HG03097 (cell line): Measurements from ENCODE around the gene CLEC16A.

ENCODE experiments used
- ATAC-seq: cut with Tn5 transposase; IDR thresholded peaks from one replicate; pipeline ENCODE4 v1.9.1; 2021; ENCODE audit not compliant: unreplicated experiment, low FRiP score

CLEC16A gene

GRCh38 chr16:11074131-11074530 is 129.8 kb downstream of the CLEC16A start:
- ATAC-seq, result no peak

- ATAC-seq, result no peak
Observed at GRCh38 chr16:11075163-11075562, 130.8 kb downstream of the CLEC16A start.

DNA sequence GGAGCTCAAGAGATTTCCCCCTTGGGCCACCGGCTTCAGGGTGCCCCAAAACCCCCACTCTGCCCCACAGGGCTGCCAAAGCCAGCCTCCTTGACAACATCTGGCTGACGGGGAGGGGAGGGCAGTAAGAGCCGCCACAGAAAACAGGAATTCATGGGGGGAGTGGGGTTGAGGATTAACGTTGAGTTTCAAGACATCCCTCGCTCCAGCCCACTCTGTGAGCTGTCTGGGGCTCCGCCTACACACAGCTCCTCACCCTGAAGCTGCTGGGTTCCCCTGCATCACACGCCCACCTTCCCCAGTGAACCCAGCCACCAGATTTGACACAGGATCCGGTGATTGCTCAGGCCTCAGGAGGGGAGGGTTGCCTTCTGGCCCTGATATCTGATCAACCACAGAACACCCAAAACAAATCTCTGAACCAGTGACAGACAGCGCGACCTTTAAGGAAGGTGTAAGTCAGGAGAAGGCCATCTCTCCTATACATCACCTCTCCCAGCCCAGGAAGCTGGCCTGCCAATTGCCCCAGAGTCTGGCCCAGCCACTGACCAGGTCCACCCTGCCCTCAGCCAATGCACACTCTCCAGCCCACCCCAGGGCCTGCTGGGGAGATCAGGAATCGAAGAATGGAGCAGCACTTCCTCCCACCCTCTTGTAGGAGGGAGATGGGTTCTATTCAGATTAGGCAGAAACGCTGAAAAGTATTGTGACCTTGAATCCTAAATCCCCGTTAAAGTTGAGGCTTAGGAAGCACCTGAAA is 132.1 kb downstream of the CLEC16A start:
- peak; percentile 49 for ATAC-seq

DNA sequence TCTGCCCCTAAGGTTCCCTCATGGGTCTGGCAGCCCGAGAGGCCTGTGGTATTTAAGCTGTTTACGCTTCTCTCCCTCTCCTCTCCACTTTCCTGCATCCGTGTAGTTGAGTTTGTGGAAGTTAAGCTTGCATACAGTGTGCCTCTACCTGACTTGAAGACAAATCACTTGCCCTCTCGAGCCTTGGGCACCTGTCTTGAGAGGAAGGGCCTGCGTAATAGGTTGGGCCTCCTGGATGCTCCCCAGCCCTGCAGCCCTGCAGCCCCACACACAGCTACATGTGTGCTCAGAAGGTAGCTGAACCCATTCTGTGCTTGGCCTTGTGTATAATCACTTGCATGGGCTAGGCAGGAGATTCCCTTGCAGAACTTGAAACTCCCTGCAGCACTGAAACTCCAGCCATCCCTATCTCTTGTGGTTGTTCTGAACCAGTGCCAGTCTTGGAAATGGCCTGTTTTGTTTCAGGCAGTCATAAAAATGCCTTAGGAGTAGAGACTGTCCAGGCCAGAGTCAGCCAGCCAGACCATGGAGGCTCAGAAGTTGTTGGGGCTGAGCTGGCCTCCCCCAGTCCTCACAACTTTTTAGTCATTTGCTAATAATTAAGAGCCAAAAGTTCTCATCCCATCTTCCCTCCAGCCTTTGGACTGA is 134.6 kb downstream of the CLEC16A start:
- ATAC-seq, result no peak

DNA sequence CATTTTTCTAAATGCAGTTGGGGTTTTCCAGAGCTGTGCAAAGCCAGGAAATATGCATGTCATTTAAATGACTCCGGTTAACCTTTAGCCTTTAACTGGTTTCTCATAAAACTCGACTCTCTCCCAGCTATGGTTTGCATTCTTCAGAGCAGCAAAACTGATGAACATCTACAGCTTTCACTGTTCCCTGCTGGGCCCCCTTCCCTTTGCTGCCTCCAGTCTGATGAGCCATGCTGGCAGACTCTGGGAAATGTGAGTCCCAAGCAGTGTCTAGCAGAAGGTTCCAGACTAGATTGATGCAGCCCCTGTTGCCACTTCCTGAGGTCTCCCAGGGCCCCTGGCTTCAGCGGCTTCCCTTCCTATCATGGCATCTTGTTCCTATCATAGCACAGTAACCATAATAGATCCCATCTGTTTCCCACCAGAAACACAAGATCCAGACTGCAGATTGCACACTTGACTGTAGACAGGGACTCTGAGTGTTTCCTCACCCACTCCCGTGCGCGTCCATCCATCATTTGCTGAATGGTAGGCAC is 135.4 kb downstream of the CLEC16A start:
- no peak for ATAC-seq

DNA sequence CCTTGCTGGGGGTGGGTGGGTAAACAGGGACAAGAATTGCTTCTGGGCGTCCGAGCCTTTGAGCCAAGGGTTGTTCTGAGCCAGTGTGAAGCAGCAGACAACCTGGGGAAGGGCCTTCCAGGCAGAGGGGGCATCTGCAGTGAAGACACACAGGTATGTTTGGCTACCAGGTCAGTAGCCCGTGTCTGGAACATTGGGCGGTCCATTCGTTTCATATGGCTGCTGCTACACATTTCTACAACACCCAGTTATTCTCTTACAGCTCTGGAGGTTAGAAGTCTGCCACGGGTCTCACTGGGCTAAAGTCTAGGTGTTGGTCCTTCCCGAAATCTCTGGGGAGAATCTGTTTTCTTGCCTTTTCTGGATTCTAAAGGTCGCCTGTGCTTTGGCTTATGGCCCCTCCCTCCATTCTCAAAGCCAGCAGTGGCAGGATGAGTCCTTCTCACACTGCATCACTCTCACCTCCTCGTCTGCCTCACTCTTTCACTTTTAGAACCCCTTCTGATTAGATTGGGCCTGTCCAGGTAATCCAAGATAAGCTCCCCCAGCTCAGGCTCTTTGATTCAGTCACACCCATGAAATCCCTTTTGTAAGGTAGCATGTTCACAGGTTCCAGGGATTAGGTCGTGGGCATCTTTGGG is 136.1 kb downstream of the CLEC16A start:
- ATAC-seq, result no peak

DNA sequence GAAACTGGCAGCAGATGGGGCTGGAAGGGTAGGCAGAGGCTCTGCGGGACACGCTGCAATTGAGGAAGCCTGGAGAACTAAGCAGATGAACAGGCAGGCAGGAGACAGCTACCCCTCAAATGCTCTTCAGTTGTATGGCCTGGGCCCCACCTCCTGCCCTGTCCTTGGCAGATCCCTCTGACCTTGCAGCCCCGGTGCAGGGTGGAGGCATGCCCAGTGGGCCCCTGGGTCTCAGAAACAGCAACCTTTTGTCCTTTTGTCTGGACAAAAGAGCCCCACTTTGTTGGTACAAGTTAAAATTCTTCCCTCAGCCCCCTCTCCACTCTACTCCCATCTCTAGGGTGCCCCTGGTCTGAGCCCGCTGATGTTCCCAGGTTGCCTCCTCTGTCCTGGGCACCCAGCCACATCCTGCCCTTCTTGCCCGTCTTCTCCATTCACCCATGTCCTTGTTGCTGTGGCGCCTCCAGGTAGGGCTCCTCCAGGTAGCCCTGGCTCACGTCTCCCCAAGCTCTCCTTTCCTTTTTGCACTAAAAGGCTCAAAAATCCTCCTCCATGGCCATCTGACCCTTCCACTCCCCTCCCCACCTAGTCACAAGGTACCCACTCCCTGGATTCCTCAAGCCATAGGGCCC is 136.8 kb downstream of the CLEC16A start:
- ATAC-seq, result no peak

DNA sequence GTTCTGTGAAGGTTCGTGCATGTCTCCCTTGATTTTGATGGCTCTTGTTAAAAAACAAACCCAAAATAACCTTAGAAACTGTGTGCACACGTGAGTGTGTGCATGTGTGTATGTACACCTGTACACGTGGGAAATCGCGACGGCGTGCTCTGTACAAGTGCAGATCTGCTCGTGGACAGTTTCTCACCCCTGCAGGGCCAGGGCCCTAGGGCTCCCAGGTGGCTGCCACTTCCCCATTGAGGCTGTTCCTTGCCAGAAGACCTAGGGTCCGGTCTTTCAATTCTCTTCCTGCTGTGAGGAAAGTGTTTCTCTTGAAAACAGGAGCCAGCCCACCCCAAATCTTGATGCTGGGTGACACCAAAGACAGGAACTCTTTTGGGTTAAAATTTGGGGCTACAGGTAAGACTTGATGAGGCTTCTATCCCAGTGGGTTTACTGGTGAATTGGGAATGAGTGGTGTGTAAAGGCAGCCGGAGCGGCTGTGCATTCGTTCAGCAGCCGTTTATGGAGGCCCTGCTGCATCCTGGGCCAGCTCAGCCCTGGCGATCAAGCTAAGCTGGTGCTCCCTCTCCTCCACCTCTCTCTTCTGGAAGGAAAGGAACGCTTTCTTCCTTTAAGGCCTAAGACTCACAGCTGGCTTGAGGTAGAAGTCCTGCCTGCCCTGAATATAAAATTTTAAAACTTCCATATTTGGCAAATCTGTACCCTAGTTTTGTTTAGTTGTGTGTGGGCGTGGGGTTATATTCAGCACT is 137.9 kb downstream of the CLEC16A start:
- no peak for ATAC-seq

DNA sequence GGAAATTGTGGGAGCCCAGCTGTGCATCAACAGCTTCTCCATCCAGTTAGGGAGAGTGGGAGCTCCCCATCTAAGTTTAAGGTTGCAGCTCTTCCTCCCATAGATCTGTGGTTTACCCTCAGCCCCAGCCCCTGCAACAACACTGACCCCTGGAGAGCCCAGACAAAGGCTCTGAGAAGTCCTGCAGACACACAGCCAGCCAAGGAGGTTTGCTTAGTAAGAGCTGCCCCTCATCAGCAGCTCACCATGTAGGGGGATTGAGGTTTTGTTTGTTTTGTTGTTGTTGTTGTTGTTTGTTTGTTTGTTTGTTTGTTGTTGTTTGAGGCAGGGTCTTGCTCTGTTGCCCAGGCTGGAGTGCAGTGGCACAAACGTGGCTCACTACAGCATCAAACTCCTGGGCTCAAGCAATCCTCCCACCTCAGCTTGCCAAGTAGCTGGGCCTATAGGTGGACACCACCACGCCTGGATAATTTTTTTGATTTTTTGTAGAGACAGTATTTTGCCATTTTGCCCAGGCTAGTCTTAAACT is 138.6 kb downstream of the CLEC16A start:
- no peak for ATAC-seq

GRCh38 chr16:11084484-11084875 is 140.1 kb downstream of the CLEC16A start:
- ATAC-seq, result no peak

GRCh38 chr16:11084876-11085485 is 140.6 kb downstream of the CLEC16A start:
- no peak for ATAC-seq

- ATAC-seq, result no peak
Observed at GRCh38 chr16:11085916-11086315, 141.6 kb downstream of the CLEC16A start.

DNA sequence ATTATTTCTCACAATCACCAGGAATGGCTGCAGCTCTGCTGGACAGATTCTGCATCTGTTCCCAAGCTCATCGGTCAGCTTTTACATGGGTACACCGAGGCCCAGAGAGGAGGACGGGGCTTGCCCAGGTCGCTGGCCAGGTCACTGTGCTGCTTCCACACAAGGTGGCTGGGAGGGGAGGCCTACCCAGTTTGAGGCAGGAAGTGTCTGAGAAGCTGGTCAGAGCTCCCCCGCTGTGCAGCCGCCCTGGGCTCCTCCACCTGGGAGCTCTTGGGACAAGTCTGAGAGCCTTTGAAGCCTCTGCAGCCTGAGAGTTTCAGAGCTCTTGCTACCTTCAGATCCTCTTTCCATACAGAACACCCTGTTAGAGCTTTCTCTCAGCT is 143.3 kb downstream of the CLEC16A start:
- no peak for ATAC-seq

GRCh38 chr16:11088074-11088730 is 143.8 kb downstream of the CLEC16A start:
- no peak for ATAC-seq

- ATAC-seq, result no peak
Observed at GRCh38 chr16:11088831-11089230, 144.5 kb downstream of the CLEC16A start.

DNA sequence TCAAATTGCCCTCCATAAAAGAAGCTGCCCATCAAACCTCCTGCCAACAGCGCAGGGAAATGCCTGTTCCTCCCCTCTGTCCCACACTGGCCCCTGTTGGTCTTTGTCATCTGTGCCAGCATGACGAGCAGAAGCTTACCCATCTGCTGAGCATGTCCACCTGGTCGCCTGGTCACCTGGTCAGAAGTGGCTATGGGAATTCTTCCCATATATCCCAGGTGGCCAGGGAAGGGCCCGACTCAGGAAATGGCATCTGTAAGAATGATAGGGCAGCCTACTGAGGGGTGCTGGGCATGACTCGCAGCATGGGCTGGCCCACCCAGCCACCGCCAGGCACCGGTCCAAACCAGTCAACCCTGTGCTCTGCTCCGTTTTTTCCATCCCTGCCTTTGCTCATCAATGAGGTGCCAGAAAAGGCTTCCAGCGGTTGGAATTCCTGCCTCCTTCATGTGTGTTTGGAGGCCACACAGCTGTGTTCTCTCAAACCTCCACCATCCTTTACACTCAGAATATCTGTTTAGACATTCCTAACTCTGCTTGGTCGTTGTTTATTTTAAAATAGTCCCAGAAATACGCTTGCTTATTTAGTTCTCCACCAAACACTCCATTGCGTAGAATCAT is 145.2 kb downstream of the CLEC16A start:
- ATAC-seq, result no peak

DNA sequence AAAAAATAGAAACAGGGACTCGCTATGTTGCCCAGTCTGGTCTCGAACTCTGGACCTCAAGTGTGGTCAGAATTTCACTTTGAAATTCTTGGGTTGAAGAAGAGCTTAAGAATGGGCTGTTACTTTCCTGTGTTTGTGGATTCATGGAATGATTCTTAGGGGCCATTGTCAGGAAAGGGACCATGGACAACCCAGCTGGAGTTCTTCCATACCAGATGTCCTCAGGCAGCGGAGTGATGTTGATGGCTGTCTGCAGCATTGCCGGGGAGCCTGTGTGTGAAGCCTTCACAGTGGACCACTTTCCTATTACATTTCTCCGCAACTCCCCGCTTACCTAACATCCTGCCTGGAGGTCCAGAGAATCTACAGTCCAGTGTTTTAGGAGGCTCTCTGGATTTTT is 145.9 kb downstream of the CLEC16A start:
- ATAC-seq, result no peak

GRCh38 chr16:11091021-11091785 is 146.8 kb downstream of the CLEC16A start:
- no peak for ATAC-seq
